ENCODE results near the gene GPS1.

DNA sequence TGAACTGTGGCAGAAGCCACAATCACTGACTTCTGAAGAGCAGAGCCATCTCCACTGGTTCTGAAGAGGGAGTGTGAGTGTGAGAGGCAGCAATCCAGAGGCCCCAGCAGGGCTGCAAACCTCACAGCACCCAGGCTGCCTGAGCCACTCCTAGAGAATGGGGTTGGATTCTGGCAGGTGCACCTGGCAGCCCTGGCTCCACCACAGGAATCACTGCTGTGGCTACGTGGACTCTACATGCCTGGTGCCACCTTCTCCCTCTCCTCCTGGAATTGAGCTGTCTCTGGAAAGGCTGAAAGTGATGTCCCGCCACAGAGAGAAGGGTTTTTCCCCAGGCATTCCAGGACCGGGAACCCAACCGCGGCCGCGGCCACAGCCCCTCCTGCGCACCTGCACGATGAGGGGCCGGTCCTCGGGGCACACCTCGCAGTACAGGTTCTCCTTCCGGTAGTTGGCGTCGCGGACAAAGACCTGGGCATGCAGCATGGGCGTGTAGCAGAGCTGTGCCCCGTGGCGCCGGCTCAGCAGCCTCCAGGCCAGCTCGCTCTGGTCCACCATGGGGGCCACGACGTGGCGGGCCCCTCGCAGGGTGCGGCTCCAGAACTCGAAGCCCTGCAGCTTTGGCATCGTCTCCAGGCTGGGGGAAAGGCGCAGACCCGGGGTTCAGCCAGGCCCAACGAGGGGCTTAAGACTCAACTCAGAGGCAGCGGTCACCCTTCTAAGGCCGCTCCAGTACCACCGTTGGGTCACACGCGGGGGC lies 12.9 kb downstream of the GPS1 start:
- TF ChIP-seq, protein P1, sequence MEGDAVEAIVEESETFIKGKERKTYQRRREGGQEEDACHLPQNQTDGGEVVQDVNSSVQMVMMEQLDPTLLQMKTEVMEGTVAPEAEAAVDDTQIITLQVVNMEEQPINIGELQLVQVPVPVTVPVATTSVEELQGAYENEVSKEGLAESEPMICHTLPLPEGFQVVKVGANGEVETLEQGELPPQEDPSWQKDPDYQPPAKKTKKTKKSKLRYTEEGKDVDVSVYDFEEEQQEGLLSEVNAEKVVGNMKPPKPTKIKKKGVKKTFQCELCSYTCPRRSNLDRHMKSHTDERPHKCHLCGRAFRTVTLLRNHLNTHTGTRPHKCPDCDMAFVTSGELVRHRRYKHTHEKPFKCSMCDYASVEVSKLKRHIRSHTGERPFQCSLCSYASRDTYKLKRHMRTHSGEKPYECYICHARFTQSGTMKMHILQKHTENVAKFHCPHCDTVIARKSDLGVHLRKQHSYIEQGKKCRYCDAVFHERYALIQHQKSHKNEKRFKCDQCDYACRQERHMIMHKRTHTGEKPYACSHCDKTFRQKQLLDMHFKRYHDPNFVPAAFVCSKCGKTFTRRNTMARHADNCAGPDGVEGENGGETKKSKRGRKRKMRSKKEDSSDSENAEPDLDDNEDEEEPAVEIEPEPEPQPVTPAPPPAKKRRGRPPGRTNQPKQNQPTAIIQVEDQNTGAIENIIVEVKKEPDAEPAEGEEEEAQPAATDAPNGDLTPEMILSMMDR (IDR thresholded peaks at IDR 0.05; ENCODE audit: insufficient read depth, low read length, poor library complexity, severe bottlenecking): no peak
- TF ChIP-seq EZH2phosphoT487 (conservative IDR thresholded peaks at IDR 0.05; ENCODE audit: low read length): no peak
